GM19324 (cell line): Measurements from ENCODE around the gene CLCN1.

Source experiments
- ATAC-seq: cut with Tn5 transposase; IDR thresholded peaks from one replicate; pipeline ENCODE4 v1.9.1; 2021; ENCODE audit warnings: mild to moderate bottlenecking, moderate library complexity; ENCODE audit not compliant: unreplicated experiment, low FRiP score

Gene CLCN1

DNA sequence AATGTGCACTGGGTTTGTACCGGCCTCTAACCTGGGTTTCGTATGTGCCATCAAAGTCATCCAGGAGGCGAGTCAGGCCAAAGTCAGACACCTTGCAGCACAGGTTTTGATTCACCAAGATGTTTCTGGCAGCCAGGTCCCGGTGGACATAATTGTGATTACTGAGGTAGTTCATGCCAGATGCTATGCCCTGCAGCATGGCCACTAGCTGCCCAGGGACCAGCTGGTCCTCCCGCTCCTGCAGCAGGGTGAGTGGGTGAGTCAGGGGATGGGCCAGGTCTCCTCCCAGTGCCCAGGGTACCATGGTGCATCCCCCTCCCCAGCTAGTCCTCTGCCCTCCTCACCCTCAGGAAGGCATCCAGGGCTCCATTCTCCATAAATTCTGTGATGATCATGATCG is 78.9 kb downstream of the CLCN1 start:
- no peak for ATAC-seq

- no peak for ATAC-seq
Observed at GRCh38 chr7:143395187-143396149, 79.6 kb downstream of the CLCN1 start.

DNA sequence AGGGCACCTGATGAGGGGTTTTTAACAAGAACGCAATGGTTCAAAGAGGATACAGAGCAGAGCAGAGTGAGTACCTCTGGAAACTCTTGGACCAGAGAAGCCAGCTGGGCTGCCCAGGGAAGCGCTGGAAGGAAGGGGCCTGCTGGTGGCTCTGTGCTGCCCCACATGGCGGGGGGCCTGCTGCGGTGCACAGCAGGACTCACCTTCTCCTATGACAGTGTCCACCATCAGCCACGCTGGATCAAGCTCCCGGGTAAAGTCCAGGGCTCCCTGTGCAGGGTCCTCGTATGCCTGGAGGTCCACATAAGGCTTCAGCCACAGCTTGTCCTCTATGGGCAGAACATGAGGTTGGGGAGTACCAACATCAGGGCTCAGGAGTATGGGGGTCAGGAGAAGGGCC is 80.3 kb downstream of the CLCN1 start:
- ATAC-seq, result no peak

DNA sequence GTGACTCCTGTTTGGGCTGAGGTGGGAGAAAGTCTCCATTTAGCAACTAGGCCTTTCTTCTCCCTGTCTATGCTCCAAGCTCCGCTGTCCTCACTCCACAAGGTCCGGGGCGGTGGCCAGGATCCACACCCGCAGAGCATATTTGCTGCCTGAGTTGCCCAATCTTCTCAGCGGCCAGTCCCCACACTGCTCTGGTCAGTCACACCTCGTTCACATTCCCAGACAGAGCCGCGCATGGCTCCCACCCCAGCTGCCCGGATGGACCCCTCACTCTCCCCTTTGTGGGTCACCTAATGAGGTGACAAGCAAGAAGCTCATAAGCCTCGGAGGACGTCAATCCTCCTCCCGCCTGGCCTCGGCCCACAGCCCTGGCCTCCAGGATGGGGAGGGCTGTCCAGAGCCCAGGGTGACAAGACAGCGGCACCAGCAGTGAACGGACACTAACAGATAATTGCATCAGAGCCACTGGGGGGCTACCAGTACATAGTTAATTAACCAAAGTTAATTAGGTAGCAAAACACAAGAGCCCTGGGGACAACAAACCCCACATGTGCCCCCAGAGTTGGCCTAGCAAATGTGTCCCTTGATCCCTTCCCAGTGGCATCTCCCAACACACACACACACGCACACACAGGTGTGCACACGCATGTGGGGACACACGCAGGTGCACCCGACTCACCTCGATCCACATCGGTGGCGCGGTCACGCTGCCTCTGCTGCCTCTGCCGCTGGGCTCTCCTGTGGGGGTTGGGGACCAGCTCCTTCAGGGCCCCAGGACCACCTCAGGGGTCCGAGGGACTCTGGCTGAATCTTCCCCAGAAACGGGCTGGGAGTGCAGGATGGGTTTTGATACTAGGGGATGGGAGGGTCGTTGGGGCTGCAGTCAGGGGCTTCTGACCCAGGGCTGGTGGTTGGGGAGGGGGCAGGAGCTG is 81.0 kb downstream of the CLCN1 start:
- ATAC-seq, result no peak

GRCh38 chr7:143397710-143398530 is 82.0 kb downstream of the CLCN1 start:
- no peak for ATAC-seq

GRCh38 chr7:143398616-143399015 is 82.7 kb downstream of the CLCN1 start:
- ATAC-seq, result no peak

DNA sequence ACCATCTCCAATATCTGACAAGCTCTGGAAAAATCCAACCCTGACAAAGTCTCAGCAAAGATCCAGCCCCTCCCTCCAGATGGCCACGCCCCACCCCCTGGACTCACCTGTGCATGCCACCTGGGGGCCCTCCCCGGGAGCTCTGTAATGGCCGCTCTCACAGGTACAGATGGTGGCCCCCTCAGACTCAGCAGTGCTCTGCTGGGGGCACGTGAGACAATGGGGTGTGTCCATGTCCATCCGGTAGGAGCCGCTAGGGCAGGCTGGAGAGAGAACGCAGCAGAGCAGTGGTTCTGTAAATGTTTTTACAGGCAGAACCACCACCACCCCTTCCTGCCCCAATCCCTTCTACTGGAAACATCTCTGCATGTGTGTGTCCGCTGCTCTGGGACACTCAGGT is 83.2 kb downstream of the CLCN1 start:
- no peak for ATAC-seq

DNA sequence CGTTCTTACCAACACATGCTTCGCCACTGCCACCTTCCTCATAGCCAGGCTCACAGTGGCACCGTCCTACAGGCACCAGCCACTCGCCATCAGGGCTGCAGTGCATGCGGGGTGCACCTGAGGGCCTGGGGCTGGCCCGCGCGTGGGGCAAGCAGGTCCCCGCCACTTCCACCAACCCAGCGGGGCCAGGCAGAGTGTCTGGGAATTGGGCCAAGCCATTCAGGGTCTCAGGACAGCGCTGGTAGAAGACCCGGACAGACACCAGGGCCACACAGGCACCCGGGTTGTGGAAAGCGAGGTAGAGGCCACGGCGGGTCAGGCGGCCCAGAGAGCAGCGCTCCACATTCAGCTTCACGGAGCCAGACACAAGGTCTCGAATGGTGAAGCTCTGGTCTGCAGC is 83.7 kb downstream of the CLCN1 start:
- no peak for ATAC-seq

DNA sequence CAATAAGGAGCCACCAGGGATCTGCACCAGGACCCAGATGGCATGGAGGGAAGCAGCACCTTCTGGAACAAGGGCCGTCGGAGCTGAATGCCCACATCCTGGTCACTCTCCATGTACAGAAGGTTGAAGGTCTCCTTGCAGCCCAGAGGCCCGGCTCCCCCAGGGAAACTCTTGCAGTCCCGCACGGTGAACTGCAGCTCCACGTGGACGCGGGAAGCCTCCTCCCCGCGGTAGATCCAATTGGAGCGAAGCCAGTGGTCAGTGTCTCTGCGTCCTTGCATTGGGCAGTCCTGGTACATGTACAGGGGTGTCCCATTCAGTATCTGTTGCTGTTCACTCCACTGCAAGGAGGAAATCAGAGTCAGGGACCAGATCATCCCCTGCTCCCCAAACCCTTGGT is 85.4 kb downstream of the CLCN1 start:
- ATAC-seq, result no peak
